GM23248 (cell line): ENCODE results near the gene ETV6.

Source experiments
- EZH2 ChIP-seq: fragments of 200-600 bp; sonication (generic); IDR thresholded peaks from 2 replicates; pipeline ENCODE4 v1.6.1; 2018; ENCODE audit warnings: antibody characterized with exemption, mild to moderate bottlenecking; ENCODE audit not compliant: insufficient read depth, poor library complexity, severe bottlenecking
- EZH2phosphoT487 ChIP-seq: fragments of 200-600 bp; sonication (generic); IDR thresholded peaks from 2 replicates; pipeline ENCODE4 v1.6.1; 2018; ENCODE audit warnings: antibody characterized with exemption, moderate library complexity, mild to moderate bottlenecking, low read depth; ENCODE audit not compliant: insufficient read depth

DNA sequence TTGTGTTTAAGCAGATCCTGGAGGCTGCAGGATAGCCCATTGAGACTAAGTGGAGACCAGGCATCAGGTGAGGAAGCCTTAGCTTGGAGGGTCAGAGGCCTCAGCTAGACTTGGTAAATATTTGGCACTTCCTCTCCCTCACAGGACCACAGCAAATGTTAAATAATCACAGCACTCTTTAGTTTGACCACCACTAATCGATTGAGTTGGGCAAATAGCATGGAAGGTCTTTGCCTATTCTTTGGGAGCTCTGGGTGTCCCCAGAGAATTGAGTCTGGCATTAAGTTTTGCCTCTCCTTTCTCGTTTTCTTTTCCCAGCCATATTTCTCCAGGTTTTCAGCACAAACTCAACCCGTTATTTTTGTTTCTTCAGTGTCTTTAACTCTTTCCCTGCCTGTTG, 61.4 kb downstream of the ETV6 start:
- no peak for TF ChIP-seq EZH2phosphoT487
- TF ChIP-seq EZH2 = no peak
